HG03045 (cell line): ENCODE measurements around the gene CHKA.

Experiments
- ATAC-seq: cut with Tn5 transposase; IDR thresholded peaks from one replicate; pipeline ENCODE4 v1.9.1; 2021; ENCODE audit warnings: mild to moderate bottlenecking, moderate library complexity; ENCODE audit not compliant: unreplicated experiment

Gene CHKA

GRCh38 chr11:68143310-68143689, 22.1 kb upstream of the CHKA start:
- ATAC-seq = no peak

- ATAC-seq = no peak
These were observed 21.5 kb upstream of the CHKA start for GRCh38 chr11:68142441-68143309.

GRCh38 chr11:68142028-68142412, 20.8 kb upstream of the CHKA start:
- no peak for ATAC-seq

GRCh38 chr11:68141246-68142027, 20.2 kb upstream of the CHKA start:
- no peak for ATAC-seq

GRCh38 chr11:68140496-68141245, 19.5 kb upstream of the CHKA start:
- ATAC-seq = no peak

GRCh38 chr11:68138237-68138636, 17.0 kb upstream of the CHKA start:
- ATAC-seq = no peak

- no peak for ATAC-seq
These were observed 16.6 kb upstream of the CHKA start for GRCh38 chr11:68137833-68138232.

- ATAC-seq = no peak
These were observed 15.7 kb upstream of the CHKA start for GRCh38 chr11:68136866-68137265.

- no peak for ATAC-seq
These were observed 14.0 kb upstream of the CHKA start for GRCh38 chr11:68135161-68135560.

GRCh38 chr11:68133761-68134160, 12.6 kb upstream of the CHKA start:
- no peak for ATAC-seq

- ATAC-seq = no peak
These were observed 8.9 kb upstream of the CHKA start for GRCh38 chr11:68130121-68130520.

- ATAC-seq = no peak
These were observed 7.6 kb upstream of the CHKA start for GRCh38 chr11:68128682-68129327.

- ATAC-seq = no peak
These were observed 6.8 kb upstream of the CHKA start for GRCh38 chr11:68127714-68128681.

- no peak for ATAC-seq
These were observed 4.0 kb upstream of the CHKA start for GRCh38 chr11:68125164-68125563.

GRCh38 chr11:68122936-68123539, 1.9 kb upstream of the CHKA start:
- ATAC-seq = no peak

GRCh38 chr11:68120273-68121066, 718 bp downstream of the CHKA start:
- peak; percentile 29 for ATAC-seq

- no peak for ATAC-seq
These were observed 2.3 kb downstream of the CHKA start for GRCh38 chr11:68118706-68119448.
